HG03103 (cell line): ENCODE results near the gene GALR2.

Experiments
- ATAC-seq: cut with Tn5 transposase; IDR thresholded peaks from one replicate; pipeline ENCODE4 v1.9.1; 2021; ENCODE audit warnings: low read depth; ENCODE audit not compliant: unreplicated experiment

GALR2 gene

GRCh38 chr17:76123749-76124581 lies 49.4 kb downstream of the GALR2 start:
- ATAC-seq, result no peak

- no peak for ATAC-seq
These were observed 50.2 kb downstream of the GALR2 start for GRCh38 chr17:76124582-76125390.

GRCh38 chr17:76125391-76125675 lies 50.8 kb downstream of the GALR2 start:
- no peak for ATAC-seq

GRCh38 chr17:76125922-76126321 lies 51.3 kb downstream of the GALR2 start:
- ATAC-seq, result no peak
